Testis (tissue), 3 donors: ENCODE results near the gene KCNK10. TPM values are rescaled to one million over a fixed set of nuclear protein-coding genes. Genes with fewer than 3 reads are reported as not detected.

ENCODE experiments used
- DNase-seq: peaks from one replicate; pipeline ENCODE4 v3.0.0-alpha.2; 2019
- H3K27ac ChIP-seq, 2 donors: fragments of 200-600 bp; sonication (generic); one replicate each; pipeline ENCODE4 v1.5.1; 2019
- H3K27me3 ChIP-seq: fragments of 200-600 bp; sonication (generic); one replicate; pipeline ENCODE4 v1.5.1; 2019
- H3K36me3 ChIP-seq: fragments of 200-600 bp; sonication (generic); one replicate; pipeline ENCODE4 v1.5.1; 2017; ENCODE audit warnings: low read depth; ENCODE audit errors: missing control alignments
- H3K4me1 ChIP-seq: fragments of 200-600 bp; sonication (generic); one replicate; pipeline ENCODE4 v1.5.1; 2019
- H3K4me3 ChIP-seq, 2 donors: fragments of 200-600 bp; sonication (generic); one replicate each; pipeline ENCODE4 v1.5.1; 2017 to 2019
- H3K9me3 ChIP-seq: fragments of 200-600 bp; sonication (generic); one replicate; pipeline ENCODE4 v1.5.1; 2017
- POLR2A ChIP-seq: fragments of 450-650 bp; IDR thresholded peaks from one replicate; pipeline ENCODE4 v1.6.1; 2017; ENCODE audit warnings: antibody characterized with exemption, mild to moderate bottlenecking, moderate library complexity
- WGBS, 2 donors: methylation state at CpG; one replicate each; pipeline ENCODE4 v1.1.5; 2018; 5-methylcytosine and 5-hydroxymethylcytosine counted together
- intact Hi-C: fragments of 100-400 bp; cut with DNase I; formaldehyde crosslinking; loops from one replicate; pipeline ENCODE4 v1.15.1; 2023; ENCODE audit warnings: low total_unique reads
- polyA plus RNA-seq: library from polyadenylated mRNA; stranded (reverse); fragments of 350-450 nt; fragmentation: Illumina TruSeq; extraction: RNeasy Lipid Tissue Mini Kit (QIAGEN cat#74804); gene quantifications from one replicate; pipeline ENCODE4 v1.2.3, GENCODE V29; 2014; ENCODE audit warnings: low read depth, low replicate concordance; ENCODE audit not compliant: insufficient read depth
- total RNA-seq, 2 donors: library from RNA; depleted of rRNA; stranded (reverse); fragments of >200 nt; gene quantifications; one replicate each; pipeline ENCODE4 v1.2.3, GENCODE V29; 2016
- TF ChIP-seq, protein P1 (sequence below), 3 experiments: fragments of 450-650 bp in 2 of 3; fragments of 200-600 bp in 1 of 3; sonication (generic) in 1 of 3; IDR thresholded peaks; one replicate each; pipeline ENCODE4 v1.5.1; 2016 to 2019; ENCODE audit warnings: antibody characterized with exemption in 3 of 3, mild to moderate bottlenecking in 2 of 3, moderate library complexity in 1 of 3

Gene KCNK10
- total and polyA plus RNA-seq, 3 donors from 2014 or later = 0.55 to 4.2 (median 1.6) TPM

DNA sequence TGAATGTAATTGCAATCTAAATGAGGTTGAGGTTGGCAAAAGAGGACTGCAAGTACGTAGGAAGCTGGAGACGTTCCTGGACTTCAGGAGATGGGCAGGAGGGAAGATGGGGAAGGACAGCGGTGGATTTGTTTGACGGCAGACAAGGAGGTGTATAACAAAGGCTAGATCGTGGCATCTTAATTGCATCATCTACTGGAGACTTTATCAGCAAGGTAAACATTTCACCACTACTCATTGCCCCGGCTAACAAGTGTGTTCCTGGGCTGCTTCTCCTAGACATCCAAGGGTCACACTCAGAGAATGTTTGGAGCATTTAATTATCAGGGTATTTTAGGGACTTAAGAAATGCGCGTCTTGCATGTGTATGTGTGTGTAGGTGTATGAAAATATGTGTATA lies 128.5 kb downstream of the KCNK10 start:
- WGBS, 2 donors = 65 to 68% methylated on average over 7 to 8 of the region's 8 CpGs

DNA sequence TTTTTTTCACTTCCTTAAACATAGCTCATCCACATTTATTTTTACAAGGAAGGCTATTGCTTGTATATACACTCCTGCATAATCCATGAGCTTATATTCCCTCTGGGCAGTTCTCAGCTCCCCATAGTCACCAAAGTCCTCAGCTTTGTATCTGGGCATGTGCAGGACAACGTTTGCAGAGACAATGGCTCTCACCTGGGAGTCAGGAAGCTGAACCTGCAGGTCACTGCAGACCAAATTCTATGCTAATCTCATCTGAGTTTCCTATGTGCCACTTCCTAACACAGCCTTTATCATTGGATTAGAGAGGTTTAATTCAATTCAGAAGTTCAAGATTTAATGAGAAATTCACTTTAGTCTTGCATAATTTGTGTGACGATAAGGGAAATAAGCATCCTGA lies 131.5 kb downstream of the KCNK10 start:
- intact Hi-C loops = no loop called here
- H3K36me3 ChIP-seq = no peaks in the 10 kb centered on the region
- 77 to 84% methylated on average over 2 of the region's 2 CpGs for WGBS, 2 donors
- peaks cover 6% of the 10 kb centered on the region for H3K4me1 ChIP-seq
- no peak overlapping the region for H3K27ac ChIP-seq
- H3K4me3 ChIP-seq = no peak overlapping the region
- no peaks in the 10 kb centered on the region for H3K9me3 ChIP-seq
- DNase-seq = no peak
- TF ChIP-seq, protein P1, sequence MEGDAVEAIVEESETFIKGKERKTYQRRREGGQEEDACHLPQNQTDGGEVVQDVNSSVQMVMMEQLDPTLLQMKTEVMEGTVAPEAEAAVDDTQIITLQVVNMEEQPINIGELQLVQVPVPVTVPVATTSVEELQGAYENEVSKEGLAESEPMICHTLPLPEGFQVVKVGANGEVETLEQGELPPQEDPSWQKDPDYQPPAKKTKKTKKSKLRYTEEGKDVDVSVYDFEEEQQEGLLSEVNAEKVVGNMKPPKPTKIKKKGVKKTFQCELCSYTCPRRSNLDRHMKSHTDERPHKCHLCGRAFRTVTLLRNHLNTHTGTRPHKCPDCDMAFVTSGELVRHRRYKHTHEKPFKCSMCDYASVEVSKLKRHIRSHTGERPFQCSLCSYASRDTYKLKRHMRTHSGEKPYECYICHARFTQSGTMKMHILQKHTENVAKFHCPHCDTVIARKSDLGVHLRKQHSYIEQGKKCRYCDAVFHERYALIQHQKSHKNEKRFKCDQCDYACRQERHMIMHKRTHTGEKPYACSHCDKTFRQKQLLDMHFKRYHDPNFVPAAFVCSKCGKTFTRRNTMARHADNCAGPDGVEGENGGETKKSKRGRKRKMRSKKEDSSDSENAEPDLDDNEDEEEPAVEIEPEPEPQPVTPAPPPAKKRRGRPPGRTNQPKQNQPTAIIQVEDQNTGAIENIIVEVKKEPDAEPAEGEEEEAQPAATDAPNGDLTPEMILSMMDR (IDR thresholded peaks at IDR 0.05) = no peak
- no peak for TF ChIP-seq POLR2A
- H3K27me3 ChIP-seq = no peaks in the 10 kb centered on the region

More for the DNA sequence above, 128.5 kb downstream of the KCNK10 start:
- no peaks in the 10 kb centered on the region for H3K27me3 ChIP-seq
- H3K4me3 ChIP-seq = no peak overlapping the region
- no peak for DNase-seq
- no peak overlapping the region for H3K27ac ChIP-seq
- peaks cover 5% of the 10 kb centered on the region for H3K4me1 ChIP-seq
- H3K9me3 ChIP-seq = no peaks in the 10 kb centered on the region
- TF ChIP-seq, protein P1 (IDR thresholded peaks at IDR 0.05) = no peak
- TF ChIP-seq POLR2A = no peak
- no peaks in the 10 kb centered on the region for H3K36me3 ChIP-seq
- intact Hi-C loops = no loop called here

DNA sequence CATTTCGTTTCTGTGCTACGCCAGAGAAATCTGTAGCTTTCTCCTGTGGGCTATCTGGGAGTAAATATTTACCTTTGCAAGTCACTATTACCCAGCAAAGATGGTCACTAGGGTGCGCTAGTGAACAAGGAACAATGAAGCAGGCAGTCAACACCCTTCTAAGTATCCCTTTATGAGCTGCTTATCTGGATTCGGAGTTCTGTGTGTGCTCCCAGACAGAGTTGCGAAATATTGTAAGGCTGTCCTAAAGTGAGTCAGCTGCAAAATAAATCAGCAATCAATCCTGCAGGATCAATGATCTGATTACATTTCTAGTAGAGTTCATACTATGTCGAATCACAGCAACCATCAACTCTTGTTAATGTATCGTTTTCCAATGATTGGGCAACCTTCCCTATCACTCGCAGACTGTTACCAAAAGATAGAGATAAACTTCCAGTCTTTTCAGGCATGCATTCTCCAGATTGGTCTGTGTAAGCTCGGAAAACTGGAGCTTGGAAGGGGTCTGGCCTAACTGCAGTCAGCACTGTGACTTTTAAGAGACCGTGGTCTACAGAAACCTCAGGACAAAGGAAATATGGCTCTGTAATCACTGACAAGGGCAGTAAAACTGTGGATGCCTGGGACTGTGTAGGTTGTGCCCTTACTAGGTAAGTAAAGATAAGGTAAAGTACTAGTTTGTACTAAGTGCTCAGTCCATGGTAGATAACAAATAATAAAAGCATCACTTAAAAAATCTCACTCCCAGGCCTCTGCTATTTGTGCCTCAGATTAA lies 133.5 kb downstream of the KCNK10 start:
- H3K27ac ChIP-seq = no peak overlapping the region
- TF ChIP-seq, protein P1 (IDR thresholded peaks at IDR 0.05) = peak; percentile 55 to 70 (median 63)
- no peak for TF ChIP-seq POLR2A
- H3K4me3 ChIP-seq = no peak overlapping the region
- intact Hi-C loops = no loop called here
- 35 to 40% methylated on average over 10 of the region's 10 CpGs for WGBS, 2 donors
- no peaks in the 10 kb centered on the region for H3K27me3 ChIP-seq
- H3K9me3 ChIP-seq = no peaks in the 10 kb centered on the region
- H3K4me1 ChIP-seq = peaks cover 6% of the 10 kb centered on the region
- no peaks in the 10 kb centered on the region for H3K36me3 ChIP-seq
- DNase-seq = peak; percentile 96

DNA sequence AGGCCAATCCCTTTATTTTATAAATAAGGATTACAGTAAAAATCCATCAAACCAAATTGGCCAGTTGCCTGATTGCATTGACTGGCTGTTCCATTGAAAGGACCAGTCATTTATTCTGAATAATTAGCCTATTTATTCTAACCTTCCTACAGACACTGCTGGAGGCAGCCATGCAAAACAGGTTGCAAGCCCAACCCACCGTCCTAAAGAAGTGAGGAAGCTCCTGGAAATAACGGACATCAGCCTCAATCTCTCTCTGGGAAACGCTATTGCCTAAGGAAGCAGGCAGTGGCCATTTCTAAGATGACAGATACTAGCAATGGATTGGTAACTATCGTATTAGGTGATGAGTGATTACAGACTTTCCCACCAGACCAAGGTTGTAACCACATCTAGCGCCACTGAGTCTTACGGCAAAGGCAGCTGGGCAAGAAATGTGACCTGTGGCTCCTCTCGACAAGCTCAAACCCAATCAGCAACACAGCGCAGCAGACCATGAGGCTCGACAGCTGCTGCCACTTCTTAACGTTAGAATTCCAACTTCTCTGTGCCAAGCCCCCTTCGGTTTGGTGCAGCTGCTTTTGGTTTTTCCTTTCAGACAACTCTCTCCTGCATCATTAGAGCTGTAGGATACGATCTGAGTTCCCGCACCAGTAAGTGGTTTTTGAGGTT lies 134.2 kb downstream of the KCNK10 start:
- no peaks in the 10 kb centered on the region for H3K9me3 ChIP-seq
- H3K27ac ChIP-seq = no peak overlapping the region
- H3K27me3 ChIP-seq = no peaks in the 10 kb centered on the region
- WGBS, 2 donors = 27 to 57% methylated on average over 13 of the region's 13 CpGs
- DNase-seq = no peak
- intact Hi-C loops = no loop called here
- TF ChIP-seq, protein P1 (IDR thresholded peaks at IDR 0.05) = no peak
- TF ChIP-seq POLR2A = no peak
- H3K4me1 ChIP-seq = peaks cover 6% of the 10 kb centered on the region
- no peak overlapping the region for H3K4me3 ChIP-seq
- H3K36me3 ChIP-seq = no peaks in the 10 kb centered on the region
